ENCODE data around the gene SRPK2. TPM values are rescaled to one million over a fixed set of nuclear protein-coding genes. Genes with fewer than 3 reads are reported as not detected.
A peak's percentile ranks its signal among the peaks of the same experiment; 100 is the strongest.

Gene SRPK2
- polyA plus RNA-seq, 1 donor from 2014 or later, result 118 TPM

GRCh38 chr7:105389088-105389650 is 448 bp upstream of the SRPK2 start:
- H3K27ac ChIP-seq (ENCODE audit: low read length), result no peak overlapping the region
- H3K36me3 ChIP-seq (ENCODE audit: insufficient read depth, low read length), result no peaks in the 10 kb centered on the region
- peak overlapping the region; percentile 55 for H3K9ac ChIP-seq (ENCODE audit: low read length)
- H3K4me3 ChIP-seq (ENCODE audit: low read length), result peak overlapping the region; percentile 63
- H3F3A ChIP-seq (ENCODE audit: insufficient read depth, low read length, poor library complexity, severe bottlenecking), result peaks cover 4% of the 10 kb centered on the region
- peaks cover 26% of the 10 kb centered on the region for H3K79me2 ChIP-seq (replicated peaks; ENCODE audit: insufficient read depth, low read length)
- no peak overlapping the region for H3K4me2 ChIP-seq (ENCODE audit: low read length)
- no peaks in the 10 kb centered on the region for H4K20me1 ChIP-seq (ENCODE audit: insufficient read depth)
- H3K9me2 ChIP-seq (ENCODE audit: insufficient read depth, low read length), result no peaks in the 10 kb centered on the region
- H3K9me3 ChIP-seq (ENCODE audit: low read length), result no peaks in the 10 kb centered on the region
- no peaks in the 10 kb centered on the region for H3K27me3 ChIP-seq (ENCODE audit: insufficient read depth, low read depth, low read length)
- H2AFZ ChIP-seq (ENCODE audit: low read depth, low read length), result peak overlapping the region; percentile 54
- TF ChIP-seq EP300 (conservative IDR thresholded peaks at IDR 0.05; ENCODE audit: poor library complexity, severe bottlenecking), result no peak
- peak; percentile 53 for TF ChIP-seq POLR2AphosphoS5 (IDR thresholded peaks at IDR 0.05)

- Histone ChIP-seq H3F3A (ENCODE audit: insufficient read depth, low read length, poor library complexity, severe bottlenecking) (peaks cover 4% of the 10 kb centered on the region), H3K9me3 (ENCODE audit: low read length) (no peaks in the 10 kb centered on the region), H3K36me3 (ENCODE audit: insufficient read depth, low read length) (no peaks in the 10 kb centered on the region), H3K4me3 (ENCODE audit: low read length) (peak overlapping the region; percentile 90), H3K9me2 (ENCODE audit: insufficient read depth, low read length) (no peaks in the 10 kb centered on the region), H3K27ac (ENCODE audit: low read length) (no peak overlapping the region), H3K27me3 (ENCODE audit: insufficient read depth, low read depth, low read length) (no peaks in the 10 kb centered on the region), H3K79me2 (replicated peaks; ENCODE audit: insufficient read depth, low read length) (peaks cover 37% of the 10 kb centered on the region), H2AFZ (ENCODE audit: low read depth, low read length) (no peak overlapping the region), H3K9ac (ENCODE audit: low read length) (peak overlapping the region; percentile 56), H4K20me1 (ENCODE audit: insufficient read depth) (no peaks in the 10 kb centered on the region), H3K4me2 (ENCODE audit: low read length) (peak overlapping the region; percentile 65)
- TF ChIP-seq MXI1 (conservative IDR thresholded peaks at IDR 0.05; ENCODE audit: poor library complexity, severe bottlenecking) (peak; percentile 68), EZH2 (IDR thresholded peaks at IDR 0.05; ENCODE audit: borderline replicate concordance, insufficient read depth, low read length, poor library complexity, severe bottlenecking) (no peak), CTCF (IDR thresholded peaks at IDR 0.05; ENCODE audit: poor library complexity, severe bottlenecking) (peak; percentile 31), EP300 (conservative IDR thresholded peaks at IDR 0.05; ENCODE audit: poor library complexity, severe bottlenecking) (no peak), REST (IDR thresholded peaks at IDR 0.05; ENCODE audit: borderline replicate concordance) (no peak), POLR2AphosphoS5 (IDR thresholded peaks at IDR 0.05) (no peak), RAD21 (conservative IDR thresholded peaks at IDR 0.05) (peak; percentile 39), SMC3 (conservative IDR thresholded peaks at IDR 0.05; ENCODE audit: poor library complexity) (peak; percentile 35), TAF1 (IDR thresholded peaks at IDR 0.05; ENCODE audit: low read depth) (no peak)
Observed at GRCh38 chr7:105387508-105388355, 989 bp downstream of the SRPK2 start.

Measured in neural cell (in vitro differentiated cells).